Neuronal stem cell (in vitro differentiated cells): ENCODE measurements around the gene TNRC6B.

ENCODE experiments used
- DNase-seq: peaks from one replicate; pipeline ENCODE4 v3.0.0-alpha.2; 2013; ENCODE audit warnings: low spot score
- H2AFZ ChIP-seq: one replicate; pipeline ENCODE4 v1.6.1; 2013; ENCODE audit warnings: mild to moderate bottlenecking, low read length, inconsistent platforms
- H2AK5ac ChIP-seq: 2 replicates; pipeline ENCODE4 v1.6.1; 2013; ENCODE audit warnings: low read depth, mild to moderate bottlenecking, inconsistent platforms, low read length, moderate library complexity, mixed read lengths
- H2BK120ac ChIP-seq: 2 replicates; pipeline ENCODE4 v1.6.1; 2013; ENCODE audit warnings: low read depth, mild to moderate bottlenecking, inconsistent platforms, low read length, moderate library complexity, mixed read lengths
- H2BK12ac ChIP-seq: one replicate; pipeline ENCODE4 v1.6.1; 2013; ENCODE audit warnings: low read length, inconsistent platforms
- H2BK15ac ChIP-seq: 2 replicates; pipeline ENCODE4 v1.6.1; 2013; ENCODE audit warnings: mild to moderate bottlenecking, low read length, inconsistent platforms, mixed read lengths
- H2BK5ac ChIP-seq: one replicate; pipeline ENCODE4 v1.6.1; 2013; ENCODE audit warnings: inconsistent platforms, mild to moderate bottlenecking, low read length, moderate library complexity
- H3K14ac ChIP-seq: one replicate; pipeline ENCODE4 v1.6.1; 2013; ENCODE audit warnings: low read length, inconsistent platforms
- H3K18ac ChIP-seq: 2 replicates; pipeline ENCODE4 v1.6.1; 2013; ENCODE audit warnings: low read length, inconsistent platforms
- H3K23ac ChIP-seq: 2 replicates; pipeline ENCODE4 v1.6.1; 2013; ENCODE audit warnings: low read depth, mild to moderate bottlenecking, mixed read lengths, low read length, inconsistent platforms; ENCODE audit not compliant: poor library complexity
- H3K27ac ChIP-seq: replicated peaks from 3 replicates; pipeline ENCODE4 v1.5.1; 2013; ENCODE audit warnings: low read length, inconsistent platforms
- H3K27me3 ChIP-seq, 3 experiments: 2 replicates each; pipeline ENCODE4 v1.6.1; 2013; ENCODE audit warnings: low read length in 3 of 3, mild to moderate bottlenecking in 2 of 3, inconsistent platforms in 1 of 3, low read depth in 1 of 3, mixed read lengths in 1 of 3, moderate library complexity in 1 of 3; ENCODE audit not compliant: control insufficient read depth in 3 of 3, insufficient read depth in 3 of 3
- H3K36me3 ChIP-seq, 2 donors: replicated peaks in 1 of 2; 2 replicates each; pipeline ENCODE4 v1.6.1; 2013; ENCODE audit warnings: low read length in 2 of 2; ENCODE audit not compliant: control insufficient read depth in 2 of 2, insufficient read depth in 2 of 2
- H3K4ac ChIP-seq: 2 replicates; pipeline ENCODE4 v1.6.1; 2013; ENCODE audit warnings: inconsistent platforms, mild to moderate bottlenecking, low read length, moderate library complexity
- H3K4me1 ChIP-seq, 2 donors: 1 replicate in 1 of 2; 2 replicates in 1 of 2; pipeline ENCODE4 v1.6.1; 2013; ENCODE audit warnings: low read length in 2 of 2, low read depth in 1 of 2; ENCODE audit not compliant: control insufficient read depth in 2 of 2, insufficient read depth in 1 of 2
- H3K4me2 ChIP-seq: one replicate; pipeline ENCODE4 v1.6.1; 2013; ENCODE audit warnings: mild to moderate bottlenecking, low read length, inconsistent platforms; ENCODE audit not compliant: insufficient read depth, poor library complexity, severe bottlenecking
- H3K4me3 ChIP-seq, 2 donors: 2 replicates each; pipeline ENCODE4 v1.5.1; 2013; ENCODE audit warnings: low read length in 2 of 2, mild to moderate bottlenecking in 2 of 2, inconsistent platforms in 1 of 2, moderate library complexity in 1 of 2
- H3K79me1 ChIP-seq: one replicate; pipeline ENCODE4 v1.6.1; 2013; ENCODE audit warnings: low read depth, mild to moderate bottlenecking, inconsistent platforms, low read length, moderate library complexity
- H3K9ac ChIP-seq: one replicate; pipeline ENCODE4 v1.6.1; 2013; ENCODE audit warnings: mild to moderate bottlenecking, low read depth, low read length, inconsistent platforms; ENCODE audit not compliant: poor library complexity
- H3K9me3 ChIP-seq, 2 donors: replicated peaks in 1 of 2; 2 replicates each; pipeline versions ENCODE3 to v1.6.1; 2013; ENCODE audit warnings: low read length in 2 of 2, mild to moderate bottlenecking in 2 of 2, inconsistent platforms in 1 of 2, low read depth in 1 of 2, mixed read lengths in 1 of 2, moderate library complexity in 1 of 2; ENCODE audit not compliant: control insufficient read depth in 2 of 2, insufficient read depth in 1 of 2
- H4K8ac ChIP-seq: one replicate; pipeline ENCODE4 v1.6.1; 2013; ENCODE audit warnings: low read depth, mild to moderate bottlenecking, inconsistent platforms, low read length, moderate library complexity
- H4K91ac ChIP-seq: one replicate; pipeline ENCODE4 v1.6.1; 2013; ENCODE audit warnings: low read length, low read depth, mild to moderate bottlenecking, inconsistent platforms; ENCODE audit not compliant: poor library complexity
- WGBS, 2 donors: extraction: QIAGEN DNeasy Blood & Tissue Kit; methylation state at CpG; one replicate each; pipeline ENCODE4 v1.1.7; 2013; ENCODE audit warnings: missing lambda C conversion rate in 2 of 2, mixed read lengths in 1 of 2; ENCODE audit not compliant: insufficient read length in 2 of 2, insufficient replicate concordance in 1 of 2; ENCODE audit errors: extremely low coverage in 2 of 2; 5-methylcytosine and 5-hydroxymethylcytosine counted together

TNRC6B gene

GRCh38 chr22:40308999-40309573 lies 131.4 kb downstream of the TNRC6B start:
- no peak overlapping the region for H3K27ac ChIP-seq
- H3K4me1 ChIP-seq: no peaks in the 10 kb centered on the region
- H2BK12ac ChIP-seq: no peak overlapping the region
- no peak overlapping the region for H3K4me2 ChIP-seq
- no peak overlapping the region for H3K4me3 ChIP-seq
- no peak overlapping the region for H2BK5ac ChIP-seq
- H3K18ac ChIP-seq: no peak overlapping the region
- no peak overlapping the region for H4K8ac ChIP-seq
- H3K4ac ChIP-seq: no peak overlapping the region
- no CpG with 5 or more reads among the region's 6 CpGs for WGBS, 2 donors
- H2BK120ac ChIP-seq: no peak overlapping the region
- no peak for DNase-seq
- H3K79me1 ChIP-seq: no peaks in the 10 kb centered on the region
- peaks cover 29 to 90% of the 10 kb centered on the region in 2 donors for H3K36me3 ChIP-seq
- H3K14ac ChIP-seq: no peak overlapping the region
- H2AK5ac ChIP-seq: no peak overlapping the region
- no peak overlapping the region for H2BK15ac ChIP-seq
- H4K91ac ChIP-seq: no peak overlapping the region
- H3K9ac ChIP-seq: no peak overlapping the region
- no peak overlapping the region for H2AFZ ChIP-seq
- peaks cover 0 to 1% (median 0%) of the 10 kb centered on the region in 3 experiments for H3K27me3 ChIP-seq
- no peak overlapping the region for H3K23ac ChIP-seq
- H3K9me3 ChIP-seq: no peaks in the 10 kb centered on the region

DNA sequence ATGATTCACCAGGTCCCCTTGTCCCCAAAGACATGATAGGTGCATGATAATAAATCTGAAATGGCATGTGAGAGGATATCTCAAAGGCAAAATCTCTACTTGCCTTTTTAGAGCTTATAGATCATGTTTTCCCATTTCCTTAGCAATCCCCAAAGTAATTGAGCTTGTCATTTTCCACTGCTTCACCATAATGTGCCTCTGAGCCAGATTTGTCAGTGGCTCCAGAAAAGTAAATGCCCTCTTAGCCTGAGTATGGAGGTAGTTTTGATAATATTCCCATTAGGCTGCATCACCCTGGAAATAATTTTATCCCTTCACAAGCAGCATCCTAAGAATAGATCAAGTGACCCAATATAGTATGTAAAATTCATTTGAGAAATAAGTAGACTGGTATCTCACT lies 131.9 kb downstream of the TNRC6B start:
- Histone ChIP-seq H3K36me3 (peaks cover 32 to 90% of the 10 kb centered on the region in 2 donors), H3K27ac (no peak overlapping the region)

GRCh38 chr22:40310081-40310767 lies 132.5 kb downstream of the TNRC6B start:
- H2BK15ac ChIP-seq: no peak overlapping the region
- no peak overlapping the region for H3K9ac ChIP-seq
- no peak overlapping the region for H3K4ac ChIP-seq
- H3K9me3 ChIP-seq: peaks cover 0 to 1% of the 10 kb centered on the region in 2 donors
- no peak overlapping the region for H2BK12ac ChIP-seq
- H3K27me3 ChIP-seq: peaks cover 0 to 1% (median 0%) of the 10 kb centered on the region in 3 experiments
- H2AFZ ChIP-seq: no peak overlapping the region
- no peaks in the 10 kb centered on the region for H3K79me1 ChIP-seq
- H2BK5ac ChIP-seq: no peak overlapping the region
- no peak for DNase-seq
- H3K4me2 ChIP-seq: no peak overlapping the region
- no peak overlapping the region for H4K8ac ChIP-seq
- no peaks in the 10 kb centered on the region for H3K4me1 ChIP-seq
- H3K4me3 ChIP-seq: no peak overlapping the region
- H4K91ac ChIP-seq: no peak overlapping the region
- no CpG with 5 or more reads among the region's 9 CpGs for WGBS, 2 donors
- H3K36me3 ChIP-seq: peaks cover 34 to 90% of the 10 kb centered on the region in 2 donors
- H2BK120ac ChIP-seq: no peak overlapping the region
- no peak overlapping the region for H3K14ac ChIP-seq
- no peak overlapping the region for H2AK5ac ChIP-seq
- H3K23ac ChIP-seq: no peak overlapping the region
- no peak overlapping the region for H3K27ac ChIP-seq
- H3K18ac ChIP-seq: no peak overlapping the region

More for the DNA sequence above, 131.9 kb downstream of the TNRC6B start:
- DNase-seq: no peak
- no peak overlapping the region for H2BK15ac ChIP-seq
- peaks cover 0 to 1% of the 10 kb centered on the region in 2 donors for H3K9me3 ChIP-seq
- H3K4me3 ChIP-seq: no peak overlapping the region
- H3K4me1 ChIP-seq: no peaks in the 10 kb centered on the region
- H3K18ac ChIP-seq: no peak overlapping the region
- no peak overlapping the region for H3K14ac ChIP-seq
- H3K9ac ChIP-seq: no peak overlapping the region
- H2BK5ac ChIP-seq: no peak overlapping the region
- H2BK12ac ChIP-seq: no peak overlapping the region
- H3K79me1 ChIP-seq: no peaks in the 10 kb centered on the region
- H3K27me3 ChIP-seq: peaks cover 0 to 1% (median 0%) of the 10 kb centered on the region in 3 experiments
- no peak overlapping the region for H4K8ac ChIP-seq
- H2AFZ ChIP-seq: no peak overlapping the region
- H3K4ac ChIP-seq: no peak overlapping the region
- H3K23ac ChIP-seq: no peak overlapping the region
- no peak overlapping the region for H4K91ac ChIP-seq
- H3K4me2 ChIP-seq: no peak overlapping the region
- H2AK5ac ChIP-seq: no peak overlapping the region
- no peak overlapping the region for H2BK120ac ChIP-seq

GRCh38 chr22:40310768-40311120 lies 133.0 kb downstream of the TNRC6B start:
- Histone ChIP-seq H4K8ac (no peak overlapping the region), H2AK5ac (no peak overlapping the region), H3K9ac (no peak overlapping the region), H3K79me1 (no peaks in the 10 kb centered on the region), H3K4me3 (no peak overlapping the region), H3K14ac (no peak overlapping the region), H4K91ac (no peak overlapping the region), H3K27me3 (peaks cover 0 to 1% (median 0%) of the 10 kb centered on the region in 3 experiments), H3K4me1 (no peaks in the 10 kb centered on the region), H2BK12ac (no peak overlapping the region), H3K23ac (no peak overlapping the region), H2AFZ (no peak overlapping the region), H3K4me2 (no peak overlapping the region), H3K18ac (no peak overlapping the region), H2BK15ac (no peak overlapping the region), H2BK120ac (no peak overlapping the region), H3K36me3 (peaks cover 38 to 90% of the 10 kb centered on the region in 2 donors), H3K4ac (no peak overlapping the region), H3K27ac (no peak overlapping the region), H3K9me3 (peaks cover 0 to 1% of the 10 kb centered on the region in 2 donors), H2BK5ac (no peak overlapping the region)
- no CpG with 5 or more reads among the region's 5 CpGs for WGBS, 2 donors
- DNase-seq: no peak
